Measurements from ENCODE around the gene S100PBP.

DNA sequence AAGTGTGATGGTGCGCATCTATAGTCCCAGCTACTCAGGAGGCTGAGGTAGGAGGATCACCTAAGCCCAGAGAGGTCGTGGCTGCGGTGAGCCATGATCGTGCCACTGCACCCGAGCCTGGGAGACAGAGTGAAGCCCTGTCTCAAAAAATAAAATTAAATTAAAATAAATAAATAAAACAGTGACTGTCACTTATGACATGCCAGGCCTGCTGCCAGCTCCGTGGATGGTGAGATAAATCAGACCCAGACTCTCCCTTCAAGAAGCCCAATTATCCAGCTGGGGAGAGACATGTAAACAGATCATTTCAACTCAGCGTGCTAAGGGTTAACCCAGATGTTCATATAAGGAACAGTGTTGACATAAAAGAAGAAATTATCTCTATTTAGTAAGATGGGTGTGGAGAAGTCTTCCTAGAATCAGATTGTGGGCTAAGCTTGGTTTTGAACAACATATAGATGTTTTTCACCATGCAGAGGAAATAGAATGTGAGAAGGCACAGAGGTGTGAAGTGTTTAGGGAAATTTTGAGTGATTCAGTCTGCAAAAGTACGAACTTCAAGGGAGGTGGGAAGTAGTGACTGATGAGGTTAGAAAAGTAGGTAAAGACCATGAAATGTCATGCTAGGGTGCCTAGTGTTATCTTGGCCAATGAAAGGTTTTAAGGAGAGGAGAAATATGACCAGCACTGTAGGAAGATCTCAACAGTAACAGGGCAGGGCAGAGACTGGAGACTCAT lies 18.6 kb upstream of the S100PBP start:
- TF ChIP-seq, protein P1, sequence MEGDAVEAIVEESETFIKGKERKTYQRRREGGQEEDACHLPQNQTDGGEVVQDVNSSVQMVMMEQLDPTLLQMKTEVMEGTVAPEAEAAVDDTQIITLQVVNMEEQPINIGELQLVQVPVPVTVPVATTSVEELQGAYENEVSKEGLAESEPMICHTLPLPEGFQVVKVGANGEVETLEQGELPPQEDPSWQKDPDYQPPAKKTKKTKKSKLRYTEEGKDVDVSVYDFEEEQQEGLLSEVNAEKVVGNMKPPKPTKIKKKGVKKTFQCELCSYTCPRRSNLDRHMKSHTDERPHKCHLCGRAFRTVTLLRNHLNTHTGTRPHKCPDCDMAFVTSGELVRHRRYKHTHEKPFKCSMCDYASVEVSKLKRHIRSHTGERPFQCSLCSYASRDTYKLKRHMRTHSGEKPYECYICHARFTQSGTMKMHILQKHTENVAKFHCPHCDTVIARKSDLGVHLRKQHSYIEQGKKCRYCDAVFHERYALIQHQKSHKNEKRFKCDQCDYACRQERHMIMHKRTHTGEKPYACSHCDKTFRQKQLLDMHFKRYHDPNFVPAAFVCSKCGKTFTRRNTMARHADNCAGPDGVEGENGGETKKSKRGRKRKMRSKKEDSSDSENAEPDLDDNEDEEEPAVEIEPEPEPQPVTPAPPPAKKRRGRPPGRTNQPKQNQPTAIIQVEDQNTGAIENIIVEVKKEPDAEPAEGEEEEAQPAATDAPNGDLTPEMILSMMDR (conservative IDR thresholded peaks at IDR 0.05; ENCODE audit: low read depth, low read length), result no peak
- no peak for TF ChIP-seq EZH2 (IDR thresholded peaks at IDR 0.05; ENCODE audit: borderline replicate concordance, low read depth, low read length, poor library complexity, severe bottlenecking)
